ENCODE data around the gene FOXI2.

FOXI2 gene

DNA sequence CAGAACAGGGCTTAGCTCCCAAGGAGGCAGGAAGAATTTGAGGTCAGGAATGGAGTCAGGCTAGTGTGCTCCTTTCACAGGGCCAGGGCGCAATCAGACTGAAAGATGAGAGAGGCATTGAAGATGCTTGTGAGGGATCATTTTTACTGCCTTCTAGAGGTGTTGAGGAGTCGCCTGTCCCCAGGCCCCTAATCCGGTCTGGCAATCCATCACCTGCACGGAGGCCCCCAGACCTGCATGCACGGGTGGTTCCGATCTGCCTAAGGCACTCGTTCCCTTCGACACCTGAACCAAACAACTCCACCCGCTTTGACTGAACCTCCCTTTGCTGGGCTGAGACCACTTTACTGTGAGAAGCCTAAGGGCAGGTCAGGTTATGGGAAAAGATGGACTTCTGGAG is 8.0 kb downstream of the FOXI2 start:
- no peak for DNase-seq

- DNase-seq = no peak
Measured at GRCh38 chr10:127745861-127746260, 8.9 kb downstream of the FOXI2 start.

GRCh38 chr10:127755753-127756152 is 18.8 kb downstream of the FOXI2 start:
- DNase-seq = no peak

- no peak for DNase-seq
Measured at GRCh38 chr10:127756264-127756663, 19.3 kb downstream of the FOXI2 start.

DNA sequence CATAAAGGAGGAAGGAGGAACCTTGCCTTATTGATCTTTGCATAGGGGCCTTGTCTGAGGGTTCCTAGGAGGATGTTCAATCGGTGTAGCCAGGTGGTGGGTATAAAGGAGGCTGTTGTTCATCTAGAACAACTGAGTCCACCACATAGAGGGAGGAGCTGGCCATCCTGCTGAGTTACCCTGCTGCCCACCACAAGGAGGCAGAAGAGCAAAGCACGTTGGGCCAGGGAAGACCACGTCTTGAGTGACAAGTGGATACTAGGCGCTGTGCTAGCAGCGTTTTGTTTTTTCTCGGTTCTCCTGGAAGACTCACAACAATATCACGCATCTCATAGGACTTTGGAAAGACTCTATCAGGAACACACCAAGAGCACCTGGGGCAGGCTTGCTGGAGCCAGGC is 20.0 kb downstream of the FOXI2 start:
- DNase-seq = no peak

DNA sequence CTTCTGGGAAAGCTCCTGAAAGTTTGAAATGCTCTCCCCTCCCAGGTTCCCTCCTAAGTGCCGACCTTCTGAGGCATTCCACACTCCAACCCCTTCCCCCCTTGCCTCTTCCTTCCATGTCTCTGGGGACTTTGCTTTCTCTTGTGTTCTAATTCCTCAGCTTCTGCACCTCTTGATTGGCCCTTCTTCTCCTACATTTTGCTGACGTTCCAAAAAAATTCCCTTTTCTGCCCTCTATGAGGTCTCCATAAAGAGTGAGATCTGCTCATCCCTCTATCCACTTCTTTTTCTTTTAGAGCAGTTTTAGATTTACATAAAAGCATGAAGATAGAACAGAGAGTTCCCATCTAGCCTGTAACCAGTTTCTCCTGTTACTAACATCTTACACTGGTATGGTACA is 22.3 kb downstream of the FOXI2 start:
- no peak for DNase-seq

DNA sequence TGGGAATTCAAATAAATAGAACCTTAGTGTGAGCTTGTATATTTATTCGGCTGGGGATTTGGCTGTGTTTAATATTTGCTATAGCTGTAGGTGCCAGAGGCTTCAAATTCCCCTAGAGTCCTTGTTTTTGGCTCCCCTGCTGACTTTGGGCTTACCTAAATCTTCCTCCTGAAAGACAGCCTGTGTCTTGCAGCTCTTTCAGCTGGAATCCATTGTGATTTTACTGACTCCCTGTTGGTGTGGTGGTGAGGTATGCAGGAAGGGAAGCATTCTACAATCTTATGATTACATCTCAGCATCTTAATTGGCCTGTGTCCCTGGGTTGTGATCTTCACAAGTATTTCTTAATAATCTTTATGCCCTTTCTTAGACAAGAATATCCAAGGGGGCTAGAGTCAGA is 25.9 kb downstream of the FOXI2 start:
- no peak for DNase-seq

GRCh38 chr10:127774766-127775559 is 38.0 kb downstream of the FOXI2 start:
- DNase-seq = no peak

DNA sequence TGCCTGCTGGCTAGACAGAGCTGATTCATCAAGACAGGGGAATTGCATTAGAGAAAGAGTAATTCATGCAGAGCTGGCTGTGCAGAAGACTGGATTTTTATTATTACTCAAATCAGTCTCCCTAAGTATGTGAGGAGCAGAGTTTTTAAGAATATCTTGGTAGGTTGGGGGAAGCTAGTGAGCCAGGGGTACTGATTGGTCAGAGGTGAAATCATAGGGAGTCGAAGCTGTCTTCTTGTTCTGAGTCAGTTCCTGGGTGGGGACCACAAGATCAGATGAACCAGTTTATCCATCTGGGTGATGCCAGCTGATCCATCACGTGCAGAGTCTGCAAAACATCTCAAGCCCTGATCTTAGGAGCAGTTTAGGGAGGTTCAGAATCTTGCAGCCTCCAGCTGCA is 39.8 kb downstream of the FOXI2 start:
- no peak for DNase-seq

DNA sequence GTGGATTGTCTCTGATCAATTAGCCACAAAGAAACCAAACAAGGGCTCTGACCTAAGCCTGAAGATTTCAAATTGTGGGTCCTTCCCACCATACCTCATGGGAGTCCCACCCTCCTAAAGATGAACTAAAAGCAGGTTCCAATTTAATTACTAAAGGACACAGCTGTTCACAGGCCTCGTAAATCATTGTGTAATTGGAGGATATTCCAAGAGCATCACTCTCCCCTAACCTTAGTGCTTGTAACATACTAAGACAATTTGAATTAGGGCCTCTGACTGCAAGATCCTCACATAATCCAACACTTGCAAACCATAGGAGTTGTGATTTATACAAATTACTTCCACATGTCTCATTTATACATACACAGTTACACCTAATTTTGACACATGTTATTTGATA is 44.4 kb downstream of the FOXI2 start:
- DNase-seq = no peak

DNA sequence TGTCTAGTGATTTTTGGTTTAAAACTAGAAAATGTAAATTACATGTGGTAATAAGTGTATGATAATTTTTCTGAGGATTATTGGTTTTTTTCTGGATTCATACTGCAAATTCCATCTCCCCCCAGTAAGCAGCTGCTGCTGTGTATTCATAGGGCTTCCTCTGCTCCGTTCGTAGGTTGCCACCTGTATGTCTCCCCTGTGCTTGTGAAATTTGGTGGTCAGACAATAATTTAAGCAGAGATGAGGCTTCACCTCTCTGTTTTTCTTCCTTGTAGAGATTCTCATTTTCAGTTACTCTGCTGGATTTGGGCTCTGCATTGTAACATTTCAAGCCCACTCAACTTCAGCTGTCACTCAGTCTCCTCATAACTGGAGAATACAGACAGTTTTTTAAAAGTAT is 50.9 kb downstream of the FOXI2 start:
- DNase-seq = no peak

GRCh38 chr10:127790066-127790624 is 53.2 kb downstream of the FOXI2 start:
- no peak for DNase-seq

Measured in T1000 (cell line).